H1 (cell line): ENCODE measurements around the gene DIPK1A.

ENCODE experiments used
- CREB1 ChIP-seq: IDR thresholded peaks from 2 replicates; pipeline ENCODE4 v1.6.1; 2012; ENCODE audit warnings: inconsistent platforms
- CTCF ChIP-seq, 3 experiments: IDR thresholded peaks; 1 replicate in 2 of 3; 2 replicates in 1 of 3; pipeline versions ENCODE4 v1.5.1 to v1.6.1; 2011; ENCODE audit warnings: low read length in 3 of 3, mild to moderate bottlenecking in 3 of 3, inconsistent platforms in 2 of 3, low read depth in 1 of 3, moderate library complexity in 1 of 3; ENCODE audit not compliant: insufficient read depth in 1 of 3; ENCODE audit errors: control extremely low read depth in 1 of 3

GRCh38 chr1:92949937-92950817 is 11.1 kb downstream of the DIPK1A start:
- no peak for TF ChIP-seq CTCF (IDR thresholded peaks at IDR 0.05; ENCODE audit: control extremely low read depth in 1 of 3, insufficient read depth in 1 of 3, low read depth in 1 of 3, low read length in 3 of 3)
- TF ChIP-seq CREB1, result no peak
